ENCODE measurements around the gene GABRG3. TPM values are rescaled to one million over a fixed set of nuclear protein-coding genes. Genes with fewer than 3 reads are reported as not detected.

Gene GABRG3
- total RNA-seq, 1 donor from 2014 or later, result 0.06 TPM

DNA sequence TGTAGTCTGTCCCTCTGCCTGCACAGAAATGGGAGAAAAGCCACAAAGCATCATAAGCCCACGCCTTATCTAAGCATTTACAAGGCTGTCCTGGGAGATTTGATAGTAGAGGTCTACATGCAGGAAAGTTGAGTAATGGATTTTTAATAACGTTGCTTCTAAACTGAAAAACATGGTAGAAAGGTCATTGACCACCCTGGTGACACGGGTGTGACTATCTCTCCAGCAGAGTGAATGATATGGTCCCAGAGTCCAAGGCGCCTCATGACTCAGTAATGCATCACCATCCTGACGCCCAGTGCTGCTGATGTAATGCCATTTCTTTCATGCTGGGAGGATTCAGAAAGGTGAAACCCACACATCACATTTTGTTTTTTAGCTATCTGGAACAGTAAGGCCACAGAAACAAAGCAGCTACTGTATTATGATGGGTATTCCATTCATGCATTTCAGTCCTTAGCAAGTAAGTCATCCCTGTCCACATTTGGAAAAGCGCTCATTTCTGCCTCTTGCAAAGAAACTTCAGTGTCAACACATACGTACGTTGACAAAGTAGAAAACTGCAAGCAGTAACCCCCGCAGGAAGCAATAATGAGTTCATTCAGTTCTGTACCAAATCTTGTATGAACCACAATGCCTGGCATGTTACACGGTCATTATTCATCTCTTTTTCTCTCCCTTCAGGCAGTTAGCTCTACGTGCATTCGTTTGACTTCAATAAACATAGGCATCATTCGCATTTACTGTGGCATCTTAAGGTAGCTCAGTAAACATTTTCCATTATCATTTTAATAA is 483.5 kb downstream of the GABRG3 start:
- H3K4me3 ChIP-seq (ENCODE audit: low read depth, low read length), result no peak overlapping the region
- TF ChIP-seq, protein P1, sequence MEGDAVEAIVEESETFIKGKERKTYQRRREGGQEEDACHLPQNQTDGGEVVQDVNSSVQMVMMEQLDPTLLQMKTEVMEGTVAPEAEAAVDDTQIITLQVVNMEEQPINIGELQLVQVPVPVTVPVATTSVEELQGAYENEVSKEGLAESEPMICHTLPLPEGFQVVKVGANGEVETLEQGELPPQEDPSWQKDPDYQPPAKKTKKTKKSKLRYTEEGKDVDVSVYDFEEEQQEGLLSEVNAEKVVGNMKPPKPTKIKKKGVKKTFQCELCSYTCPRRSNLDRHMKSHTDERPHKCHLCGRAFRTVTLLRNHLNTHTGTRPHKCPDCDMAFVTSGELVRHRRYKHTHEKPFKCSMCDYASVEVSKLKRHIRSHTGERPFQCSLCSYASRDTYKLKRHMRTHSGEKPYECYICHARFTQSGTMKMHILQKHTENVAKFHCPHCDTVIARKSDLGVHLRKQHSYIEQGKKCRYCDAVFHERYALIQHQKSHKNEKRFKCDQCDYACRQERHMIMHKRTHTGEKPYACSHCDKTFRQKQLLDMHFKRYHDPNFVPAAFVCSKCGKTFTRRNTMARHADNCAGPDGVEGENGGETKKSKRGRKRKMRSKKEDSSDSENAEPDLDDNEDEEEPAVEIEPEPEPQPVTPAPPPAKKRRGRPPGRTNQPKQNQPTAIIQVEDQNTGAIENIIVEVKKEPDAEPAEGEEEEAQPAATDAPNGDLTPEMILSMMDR (conservative IDR thresholded peaks at IDR 0.05; ENCODE audit: low read depth, low read length), result no peak
- DNase-seq (ENCODE audit: low read depth), result peak; percentile 20

DNA sequence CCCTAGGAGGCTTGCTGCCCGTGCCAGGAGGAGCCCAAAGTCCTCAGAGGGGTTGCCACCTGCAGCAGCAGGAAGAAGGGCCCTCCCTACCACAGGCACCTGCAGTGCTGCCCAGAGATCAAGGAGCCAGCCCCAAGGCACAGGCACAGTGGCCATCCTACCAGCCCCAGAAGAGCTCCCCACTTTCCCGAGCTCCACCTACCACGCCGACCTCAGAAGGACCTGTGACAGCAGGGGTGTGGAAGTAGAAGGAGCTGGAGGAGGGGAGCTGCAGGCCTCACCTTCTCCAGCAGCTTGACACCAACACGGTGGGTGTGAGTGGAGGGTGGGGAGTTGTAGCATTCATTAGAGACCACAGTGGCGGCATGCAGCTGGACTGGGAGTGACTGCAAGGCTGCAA is 485.8 kb downstream of the GABRG3 start:
- TF ChIP-seq, protein P1 (conservative IDR thresholded peaks at IDR 0.05; ENCODE audit: low read depth, low read length), result no peak
- DNase-seq (ENCODE audit: low read depth), result no peak
- H3K4me3 ChIP-seq (ENCODE audit: low read depth, low read length), result no peak overlapping the region

DNA sequence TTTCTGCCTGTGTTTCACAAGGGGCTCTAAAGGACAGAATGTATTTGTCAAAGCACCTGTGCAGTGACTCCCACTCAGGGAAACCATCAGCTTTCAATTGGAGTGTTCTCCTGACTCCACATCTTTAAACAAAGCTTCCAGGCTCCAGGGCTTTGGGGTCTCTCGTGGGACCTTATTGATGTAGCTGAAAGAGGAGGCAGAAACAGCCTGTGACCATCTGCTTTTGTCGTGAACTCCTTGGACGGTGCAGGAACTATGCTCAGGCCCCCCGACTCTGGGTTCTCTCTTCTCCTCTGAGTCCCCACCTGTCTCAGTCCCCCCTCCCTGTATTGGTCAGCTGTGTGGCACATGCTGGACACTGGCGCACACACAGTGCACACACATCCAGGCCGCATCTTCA is 486.8 kb downstream of the GABRG3 start:
- TF ChIP-seq, protein P1 (conservative IDR thresholded peaks at IDR 0.05; ENCODE audit: low read depth, low read length), result no peak
- no peak for DNase-seq (ENCODE audit: low read depth)
- H3K4me3 ChIP-seq (ENCODE audit: low read depth, low read length), result no peak overlapping the region

DNA sequence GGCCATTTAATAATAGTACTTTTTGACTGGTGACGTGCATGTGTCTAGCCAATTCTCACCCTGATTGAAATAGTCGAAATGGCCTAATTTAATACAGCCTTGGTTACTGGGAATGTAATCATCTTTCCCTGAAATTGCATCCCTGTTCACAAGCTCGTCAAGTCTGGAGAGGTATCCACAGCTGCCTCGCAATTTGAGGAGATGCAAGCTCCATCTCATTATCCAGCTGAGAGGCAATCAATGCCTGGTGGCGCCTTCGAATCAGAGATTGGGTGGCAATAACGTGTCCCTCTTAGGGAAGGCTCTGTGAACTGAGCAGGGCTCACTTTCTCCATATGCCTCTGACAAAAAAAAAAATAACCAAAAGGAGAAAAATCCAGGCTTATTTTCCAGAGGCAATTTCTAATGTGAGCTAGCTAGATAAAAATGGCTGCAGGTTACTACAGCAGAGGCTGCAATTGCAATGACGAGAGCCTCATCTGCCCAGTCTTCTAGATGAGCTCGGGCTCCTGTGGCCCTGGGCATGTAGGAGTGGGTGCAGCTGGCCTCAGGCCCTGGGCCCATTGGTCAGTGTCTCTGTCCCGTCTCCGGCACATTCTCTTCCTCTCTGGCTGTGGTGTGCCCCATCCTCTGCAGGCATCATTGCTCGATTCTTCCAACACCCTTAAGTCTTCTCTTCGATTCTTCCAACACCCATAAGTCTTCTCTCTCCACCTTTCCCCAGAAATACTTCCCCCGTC is 487.5 kb downstream of the GABRG3 start:
- DNase-seq (ENCODE audit: low read depth), result no peak
- H3K4me3 ChIP-seq (ENCODE audit: low read depth, low read length), result no peak overlapping the region
- TF ChIP-seq, protein P1 (conservative IDR thresholded peaks at IDR 0.05; ENCODE audit: low read depth, low read length), result no peak

DNA sequence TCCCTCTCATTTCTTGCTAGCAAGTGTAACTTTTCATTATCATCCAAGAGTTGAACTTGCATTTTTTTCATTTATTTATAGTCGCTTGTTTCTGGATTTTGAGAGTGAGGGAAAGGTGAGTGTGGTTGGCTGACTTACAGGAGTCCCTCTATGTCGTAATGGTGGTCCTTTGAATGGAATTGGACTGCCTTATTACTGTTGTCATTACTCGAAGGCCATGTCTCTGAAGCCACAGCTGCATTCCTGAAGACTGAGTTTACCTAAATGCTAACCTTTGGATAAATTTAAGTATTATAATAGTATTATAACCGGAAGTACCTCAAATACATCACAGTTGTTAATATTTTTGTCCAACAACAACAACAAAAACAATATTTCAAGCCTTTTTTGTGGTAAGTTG is 488.9 kb downstream of the GABRG3 start:
- no peak for DNase-seq (ENCODE audit: low read depth)
- no peak overlapping the region for H3K4me3 ChIP-seq (ENCODE audit: low read depth, low read length)
- TF ChIP-seq, protein P1 (conservative IDR thresholded peaks at IDR 0.05; ENCODE audit: low read depth, low read length), result no peak

DNA sequence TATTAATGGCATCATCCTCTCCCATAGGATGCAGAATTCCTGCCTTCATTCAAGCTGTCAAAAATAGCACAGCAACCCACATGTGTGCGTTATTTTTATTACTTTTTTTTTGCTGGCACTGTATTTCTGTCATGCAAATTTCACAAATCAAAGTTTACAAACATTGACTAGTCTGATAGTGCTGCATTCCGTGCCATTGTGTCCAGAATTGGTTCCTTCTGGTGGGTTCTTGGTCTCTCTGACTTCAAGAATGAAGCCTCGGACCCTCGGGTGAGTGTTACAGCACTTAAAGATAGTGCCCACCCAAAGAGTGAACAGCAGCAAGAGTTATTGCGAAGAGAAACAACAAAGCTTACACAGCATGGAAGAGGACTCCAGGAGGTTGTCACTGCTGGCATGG is 490.2 kb downstream of the GABRG3 start:
- no peak for DNase-seq (ENCODE audit: low read depth)
- H3K4me3 ChIP-seq (ENCODE audit: low read depth, low read length), result no peak overlapping the region
- TF ChIP-seq, protein P1 (conservative IDR thresholded peaks at IDR 0.05; ENCODE audit: low read depth, low read length), result no peak

Data from epithelial cell of proximal tubule (primary cell).